Measurements from ENCODE around the gene RPRML. TPM values are rescaled to one million over a fixed set of nuclear protein-coding genes. Genes with fewer than 3 reads are reported as not detected.

RPRML gene
- total RNA-seq, 1 donor from 2014 or later = not detected

- DNase-seq (ENCODE audit: low spot score) = peak; percentile 17
Measured at GRCh38 chr17:46944931-46945330, 34.1 kb downstream of the RPRML start.

- peak; percentile 31 for DNase-seq (ENCODE audit: low spot score)
Measured at GRCh38 chr17:46943501-46944393, 35.3 kb downstream of the RPRML start.

DNA sequence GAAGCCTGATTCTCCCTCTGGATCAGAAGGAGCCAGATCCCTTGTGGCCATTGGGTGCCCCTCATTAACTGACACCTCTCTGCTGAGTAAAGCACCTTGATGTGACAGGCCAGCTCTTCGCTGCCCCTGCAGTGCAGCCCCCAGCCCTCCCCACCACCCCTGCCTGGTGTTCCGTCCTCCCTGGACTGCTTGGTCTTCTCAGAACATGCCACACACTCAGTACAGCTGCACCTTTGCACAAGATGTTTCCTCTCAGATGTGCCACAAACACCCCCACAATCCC lies 35.9 kb downstream of the RPRML start:
- DNase-seq (ENCODE audit: low spot score) = no peak

- peak; percentile 54 for DNase-seq (ENCODE audit: low spot score)
Measured at GRCh38 chr17:46942441-46943217, 36.4 kb downstream of the RPRML start.

DNA sequence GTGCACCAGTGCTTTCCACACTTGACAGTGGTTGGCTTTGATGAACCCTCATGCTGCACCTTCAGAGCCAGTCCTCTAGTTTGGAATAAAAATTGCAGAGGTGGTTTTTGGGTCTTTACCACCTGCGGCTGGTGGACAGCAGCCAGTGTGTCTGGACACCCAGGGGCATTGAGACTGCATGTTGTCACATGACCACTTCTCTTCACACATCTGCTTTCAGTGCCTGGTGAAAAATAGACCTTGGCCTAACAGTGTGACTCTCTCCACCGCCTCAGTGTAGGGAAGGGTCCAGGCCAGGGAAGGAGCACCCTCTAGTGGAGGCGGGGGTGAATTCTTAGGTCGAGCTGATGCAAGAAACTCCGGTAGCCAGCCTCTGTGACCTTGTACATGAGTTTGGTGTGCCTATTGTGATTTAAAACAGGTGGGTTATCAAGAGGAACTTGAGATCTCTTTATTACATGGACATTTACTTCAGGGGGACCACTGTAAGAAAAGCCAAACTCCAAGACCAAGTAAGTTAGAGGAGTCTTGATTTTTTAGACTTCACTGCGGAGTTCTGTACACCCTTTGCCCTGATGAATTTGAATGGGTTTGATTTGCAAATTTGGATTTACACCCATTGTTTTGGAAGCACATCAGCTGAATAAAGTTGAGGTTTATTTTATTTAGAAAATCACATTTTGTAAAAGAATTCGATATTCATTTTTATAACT lies 38.2 kb downstream of the RPRML start:
- peak; percentile 81 for DNase-seq (ENCODE audit: low spot score)

DNA sequence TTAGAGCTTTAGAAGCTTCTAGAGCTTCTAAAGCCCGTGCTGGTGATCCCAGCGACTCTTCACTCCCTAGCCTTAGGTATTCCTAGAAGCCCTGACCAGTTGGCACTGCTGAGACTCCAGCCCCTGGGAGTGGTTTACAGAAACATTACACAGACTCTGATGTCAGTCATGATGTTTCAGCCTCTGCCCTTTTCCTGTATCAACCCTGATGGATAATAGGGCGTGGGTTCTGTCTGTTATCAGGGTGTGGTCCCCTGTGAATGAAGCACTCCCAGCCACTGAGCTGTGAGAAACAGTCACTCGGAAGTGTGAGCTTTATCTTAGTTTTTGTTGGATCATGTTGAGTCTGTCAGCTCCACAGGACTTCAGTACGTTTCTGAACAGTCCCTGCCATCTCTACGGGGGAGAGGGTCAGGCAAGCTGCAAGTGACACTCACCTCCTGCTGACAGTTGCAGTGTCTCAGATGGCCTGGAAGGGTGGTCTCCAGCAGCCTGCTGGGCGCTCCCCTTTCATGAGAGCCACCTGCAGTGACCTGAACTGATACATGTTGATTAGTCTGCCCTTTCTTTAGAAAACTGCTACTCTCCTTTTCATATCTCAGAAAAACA lies 43.3 kb downstream of the RPRML start:
- DNase-seq (ENCODE audit: low spot score) = peak; percentile 47

DNA sequence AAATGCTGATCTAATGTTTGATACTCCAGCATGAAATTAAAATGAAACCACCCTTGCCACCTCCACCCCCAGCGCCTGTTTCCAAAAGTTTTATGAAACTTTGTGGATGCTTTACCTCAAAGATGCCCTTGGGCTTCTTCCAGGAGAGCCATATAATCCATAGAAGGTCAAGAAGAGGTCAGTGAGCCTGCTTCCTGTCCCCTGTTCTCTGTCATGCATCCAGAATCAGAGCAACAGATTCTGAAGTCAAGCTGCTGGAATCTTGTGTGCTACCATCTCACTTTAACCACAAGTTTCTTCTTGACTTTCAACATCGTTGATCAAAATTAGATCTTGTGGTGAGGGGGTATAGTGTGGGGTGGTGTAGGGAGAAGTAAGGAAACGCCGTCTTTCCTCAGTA lies 47.5 kb downstream of the RPRML start:
- no peak for DNase-seq (ENCODE audit: low spot score)

DNA sequence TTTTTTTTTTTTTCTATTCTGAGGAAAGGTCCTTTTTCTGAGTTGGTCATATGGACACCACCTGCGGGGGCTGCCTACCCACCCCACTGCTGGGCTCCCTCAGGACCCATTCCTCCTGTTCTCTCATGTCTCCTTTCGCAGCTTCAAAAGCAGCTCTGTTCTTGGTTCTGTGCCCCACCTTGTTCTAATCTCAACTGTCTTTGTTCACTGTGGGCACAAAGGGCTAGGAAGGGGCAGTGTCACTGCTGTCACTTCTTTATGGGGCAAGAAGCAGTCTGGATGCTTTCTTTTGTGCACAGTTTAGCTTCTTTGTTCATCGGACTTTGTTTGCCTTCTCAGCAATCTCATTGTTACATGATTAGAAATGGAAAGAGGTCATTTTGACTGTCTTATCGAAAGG lies 49.0 kb downstream of the RPRML start:
- DNase-seq (ENCODE audit: low spot score) = no peak

- DNase-seq (ENCODE audit: low spot score) = no peak
Measured at GRCh38 chr17:46929413-46929812, 49.6 kb downstream of the RPRML start.

- no peak for DNase-seq (ENCODE audit: low spot score)
Measured at GRCh38 chr17:46928467-46929261, 50.4 kb downstream of the RPRML start.

Other genes with a start within 250 kb of the RPRML start
- 11.6 TPM for gene WNT3, start 160.6 kb downstream of the RPRML start, total RNA-seq (ENCODE audit: insufficient read depth, low replicate concordance)
- not detected for gene WNT9B, start 127.7 kb downstream of the RPRML start, total RNA-seq (ENCODE audit: insufficient read depth, low replicate concordance)
- 60.7 TPM for gene GOSR2, start 56.1 kb downstream of the RPRML start, total RNA-seq (ENCODE audit: insufficient read depth, low replicate concordance)
- 91.5 TPM for gene CDC27, start 210.0 kb upstream of the RPRML start, total RNA-seq (ENCODE audit: insufficient read depth, low replicate concordance)
- gene MYL4, start 230.1 kb upstream of the RPRML start, total RNA-seq (ENCODE audit: insufficient read depth, low replicate concordance) = 48.9 TPM

Measured in umbilical cord (tissue), 2 donors.